GM18873 (cell line): ENCODE data around the gene CECR2.

Source experiments
- ATAC-seq: cut with Tn5 transposase; IDR thresholded peaks from one replicate; pipeline ENCODE4 v1.9.1; 2021; ENCODE audit warnings: mild to moderate bottlenecking, moderate library complexity, moderate number of reproducible peaks; ENCODE audit not compliant: unreplicated experiment, low FRiP score

CECR2 gene

GRCh38 chr22:17369439-17370025 is at the start of gene CECR2:
Gene CECR2 (plus strand): TSS chr22:17369460. CDS start chr22:17369784, 324 bp downstream.
- no peak for ATAC-seq

GRCh38 chr22:17319546-17319945 is 49.7 kb upstream of the CECR2 start:
- no peak for ATAC-seq

GRCh38 chr22:17322511-17322910 is 46.7 kb upstream of the CECR2 start:
- ATAC-seq, result no peak

GRCh38 chr22:17331690-17332089 is 37.6 kb upstream of the CECR2 start:
- no peak for ATAC-seq

- no peak for ATAC-seq
Measured at GRCh38 chr22:17332109-17332800, 37.0 kb upstream of the CECR2 start.

GRCh38 chr22:17334059-17334458 is 35.2 kb upstream of the CECR2 start:
- no peak for ATAC-seq

GRCh38 chr22:17334983-17335382 is 34.3 kb upstream of the CECR2 start:
- no peak for ATAC-seq

GRCh38 chr22:17336061-17336460 is 33.2 kb upstream of the CECR2 start:
- no peak for ATAC-seq

- no peak for ATAC-seq
Measured at GRCh38 chr22:17337639-17338038, 31.6 kb upstream of the CECR2 start.

GRCh38 chr22:17339095-17339693 is 30.1 kb upstream of the CECR2 start:
- ATAC-seq, result no peak

GRCh38 chr22:17342361-17342760 is 26.9 kb upstream of the CECR2 start:
- no peak for ATAC-seq

GRCh38 chr22:17343766-17344165 is 25.5 kb upstream of the CECR2 start:
- no peak for ATAC-seq

- ATAC-seq, result no peak
Measured at GRCh38 chr22:17346578-17346977, 22.7 kb upstream of the CECR2 start.

GRCh38 chr22:17347724-17348123 is 21.5 kb upstream of the CECR2 start:
- ATAC-seq, result no peak

GRCh38 chr22:17348464-17349103 is 20.7 kb upstream of the CECR2 start:
- no peak for ATAC-seq

GRCh38 chr22:17349172-17349571 is 20.1 kb upstream of the CECR2 start:
- ATAC-seq, result no peak

- no peak for ATAC-seq
Measured at GRCh38 chr22:17350292-17350691, 19.0 kb upstream of the CECR2 start.

GRCh38 chr22:17352798-17353197 is 16.5 kb upstream of the CECR2 start:
- ATAC-seq, result no peak

GRCh38 chr22:17357688-17358087 is 11.6 kb upstream of the CECR2 start:
- ATAC-seq, result no peak

GRCh38 chr22:17358415-17358814 is 10.8 kb upstream of the CECR2 start:
- no peak for ATAC-seq

GRCh38 chr22:17359501-17359900 is 9.8 kb upstream of the CECR2 start:
- ATAC-seq, result no peak
